HG02798 (cell line): ENCODE data around the gene GARNL3.

Source experiments
- ATAC-seq: cut with Tn5 transposase; IDR thresholded peaks from one replicate; pipeline ENCODE4 v1.9.1; 2021; ENCODE audit warnings: mild to moderate bottlenecking; ENCODE audit not compliant: unreplicated experiment, poor library complexity

The GARNL3 gene

GRCh38 chr9:127264462-127265219 lies at the start of gene GARNL3:
GARNL3 (plus strand) TSS chr9:127264774; CDS start chr9:127264878, 104 bp downstream.
- no peak for ATAC-seq

GRCh38 chr9:127215268-127216209 lies 49.0 kb upstream of the GARNL3 start:
- no peak for ATAC-seq

GRCh38 chr9:127216210-127216887 lies 48.2 kb upstream of the GARNL3 start:
- ATAC-seq: no peak

GRCh38 chr9:127216888-127217217 lies 47.7 kb upstream of the GARNL3 start:
- ATAC-seq: no peak

GRCh38 chr9:127218818-127219217 lies 45.8 kb upstream of the GARNL3 start:
- ATAC-seq: no peak

- no peak for ATAC-seq
Observed at GRCh38 chr9:127219520-127219919, 45.1 kb upstream of the GARNL3 start.

- ATAC-seq: no peak
Observed at GRCh38 chr9:127221695-127222094, 42.9 kb upstream of the GARNL3 start.

- ATAC-seq: no peak
Observed at GRCh38 chr9:127222388-127223095, 42.0 kb upstream of the GARNL3 start.

GRCh38 chr9:127223266-127223665 lies 41.3 kb upstream of the GARNL3 start:
- no peak for ATAC-seq

GRCh38 chr9:127223810-127224177 lies 40.8 kb upstream of the GARNL3 start:
- ATAC-seq: no peak

- ATAC-seq: peak; percentile 68
Observed at GRCh38 chr9:127224178-127224882, 40.2 kb upstream of the GARNL3 start.

GRCh38 chr9:127224883-127225739 lies 39.5 kb upstream of the GARNL3 start:
- ATAC-seq: peak; percentile 63

GRCh38 chr9:127225801-127226625 lies 38.6 kb upstream of the GARNL3 start:
- ATAC-seq: no peak

GRCh38 chr9:127229691-127230417 lies 34.7 kb upstream of the GARNL3 start:
- ATAC-seq: no peak

- ATAC-seq: no peak
Observed at GRCh38 chr9:127231666-127232065, 32.9 kb upstream of the GARNL3 start.

- no peak for ATAC-seq
Observed at GRCh38 chr9:127232833-127233549, 31.6 kb upstream of the GARNL3 start.

- ATAC-seq: no peak
Observed at GRCh38 chr9:127233550-127233949, 31.0 kb upstream of the GARNL3 start.
